HuH-7.5 (cell line): Measurements from ENCODE around the gene AZGP1.
"Not testable (repeated sequence)": the region's sequence is repeated elsewhere in the genome, so short reads cannot be mapped to it uniquely, and the experiment has no call there.

Experiments used
- DNase-seq: peaks from one replicate; pipeline ENCODE4 v3.0.0; 2011; ENCODE audit warnings: low spot score

The AZGP1 gene

DNA sequence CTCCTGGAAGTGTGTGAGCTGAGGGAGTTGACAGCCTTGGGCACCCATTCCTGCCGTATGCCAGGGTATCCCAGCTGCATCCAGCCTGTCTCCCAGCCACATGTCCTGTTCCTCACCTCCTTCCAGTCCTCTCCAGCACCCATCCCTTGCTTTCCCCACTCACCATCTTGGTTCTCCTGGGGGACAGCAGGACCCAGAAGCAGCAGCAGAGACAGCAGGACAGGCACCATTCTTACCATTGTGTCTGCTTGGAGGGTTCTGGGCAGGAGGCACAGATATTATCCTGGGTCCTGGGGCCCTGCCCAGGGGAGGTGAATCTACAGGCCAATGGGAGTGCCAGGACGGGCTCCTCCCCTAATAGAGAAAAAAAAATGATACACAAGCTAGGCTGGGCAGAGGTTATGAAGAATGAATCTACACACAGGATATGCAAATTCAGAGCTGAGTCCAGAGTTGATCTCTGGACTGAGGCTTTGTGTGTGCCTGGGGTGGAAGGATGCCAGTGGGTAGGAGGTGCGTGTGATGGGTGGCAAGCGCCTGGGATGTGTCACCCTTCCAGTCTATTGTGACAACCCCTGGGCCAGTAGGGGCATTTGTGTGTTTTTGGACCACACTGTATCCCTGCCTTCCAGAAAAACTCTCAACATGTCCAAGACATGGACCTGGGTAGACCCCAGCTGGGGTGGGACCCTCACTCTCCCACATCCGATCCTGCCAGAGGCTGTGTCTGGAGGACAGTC, at the start of gene AZGP1:
Gene AZGP1 (minus strand): TSS at position 250 of the 740 bp plus-strand sequence. CDS start 11 bp downstream, at position 239.
- no peak for DNase-seq

DNA sequence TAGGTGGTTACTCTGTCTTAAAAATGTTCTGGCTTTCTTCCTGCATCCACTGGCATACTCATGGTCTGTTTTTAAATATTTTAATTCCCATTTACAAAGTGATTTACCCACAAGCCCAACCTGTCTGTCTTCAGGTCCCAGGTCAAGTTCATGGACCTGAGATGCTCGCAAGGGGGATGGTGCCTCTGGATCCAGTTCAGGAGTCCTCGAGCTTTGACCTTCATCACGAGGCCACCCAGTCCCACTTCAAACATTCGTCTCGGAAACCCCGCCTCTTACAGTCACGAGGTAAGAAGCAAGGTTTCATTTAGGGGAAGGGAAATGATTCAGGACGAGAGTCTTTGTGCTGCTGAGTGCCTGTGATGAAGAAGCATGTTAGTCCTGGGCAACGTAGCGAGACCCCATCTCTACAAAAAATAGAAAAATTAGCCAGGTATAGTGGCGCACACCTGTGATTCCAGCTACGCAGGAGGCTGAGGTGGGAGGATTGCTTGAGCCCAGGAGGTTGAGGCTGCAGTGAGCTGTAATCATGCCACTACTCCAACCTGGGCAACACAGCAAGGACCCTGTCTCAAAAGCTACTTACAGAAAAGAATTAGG, 48.3 kb upstream of the AZGP1 start:
- no peak for DNase-seq

- DNase-seq, result no peak
These were observed 47.7 kb upstream of the AZGP1 start for GRCh38 chr7:100023526-100023925.

GRCh38 chr7:100022621-100023020, 46.8 kb upstream of the AZGP1 start:
- DNase-seq, result peak; percentile 55

DNA sequence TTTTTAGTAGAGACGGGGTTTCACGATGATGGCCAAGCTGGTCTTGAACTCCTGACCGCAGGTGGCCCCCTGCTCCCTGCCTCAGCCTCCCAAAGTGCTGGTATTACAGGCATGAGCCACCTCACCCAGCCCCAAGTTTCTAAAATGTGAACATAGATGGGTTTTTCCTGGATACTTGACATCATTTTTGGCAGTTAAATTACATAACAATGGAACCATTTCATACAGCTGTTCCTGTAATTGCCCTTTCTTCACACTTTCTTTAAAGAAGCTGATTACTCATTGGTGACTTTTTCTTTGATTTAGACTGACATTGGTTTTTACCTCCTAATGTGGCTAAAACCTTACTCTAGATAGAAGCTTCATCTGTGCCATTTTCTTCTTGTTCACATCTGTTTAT, 45.5 kb upstream of the AZGP1 start:
- no peak for DNase-seq

DNA sequence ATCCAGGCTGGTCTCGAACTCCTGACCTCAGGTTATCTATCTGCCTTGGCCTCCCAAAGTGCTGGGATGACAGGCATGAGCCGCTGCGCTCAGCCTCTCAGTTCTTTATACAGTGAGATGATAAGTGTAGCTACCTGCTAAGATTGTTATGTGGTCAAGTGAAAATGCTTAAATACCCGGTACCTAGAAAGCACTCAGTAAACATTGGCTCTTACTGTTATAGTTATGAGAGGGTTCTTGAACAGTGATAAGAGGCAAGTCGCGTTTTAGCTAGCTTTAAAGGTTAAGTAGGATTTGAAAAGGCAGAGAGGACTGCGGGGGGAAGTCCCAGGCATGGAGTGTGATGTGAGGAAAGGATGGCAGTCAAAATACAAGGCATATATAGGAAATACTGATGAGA, 44.1 kb upstream of the AZGP1 start:
- DNase-seq, result no peak

GRCh38 chr7:100017875-100018274, 42.0 kb upstream of the AZGP1 start:
- DNase-seq, result no peak

- no peak for DNase-seq
These were observed 41.5 kb upstream of the AZGP1 start for GRCh38 chr7:100017300-100017699.

- DNase-seq, result no peak
These were observed 40.5 kb upstream of the AZGP1 start for GRCh38 chr7:100016215-100016901.

- DNase-seq, result peak; percentile 88
These were observed 39.7 kb upstream of the AZGP1 start, which contains the start of gene ZKSCAN1 for GRCh38 chr7:100015232-100016214. Gene ZKSCAN1 (plus strand): TSS chr7:100015596. CDS start chr7:100023507, 7,911 bp downstream.

DNA sequence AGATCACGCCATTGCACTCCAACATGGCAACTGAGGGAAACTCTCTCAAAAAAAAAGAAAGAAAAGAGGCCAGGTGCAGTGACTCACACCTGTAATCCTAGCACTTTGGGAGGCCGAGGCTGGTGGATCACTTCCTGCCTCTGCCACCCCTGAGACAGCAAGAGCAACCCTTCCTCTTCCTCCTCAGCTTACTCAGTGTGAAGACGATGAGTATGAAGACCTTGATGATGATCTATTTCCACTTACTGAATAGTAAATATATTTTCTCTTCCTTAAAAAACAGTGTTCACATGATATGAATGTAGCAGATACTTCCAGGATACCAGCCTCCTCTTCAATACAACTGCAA, 37.5 kb upstream of the AZGP1 start:
- DNase-seq, result no peak

- peak; percentile 55 for DNase-seq
These were observed 36.8 kb upstream of the AZGP1 start for GRCh38 chr7:100012385-100013327.

DNA sequence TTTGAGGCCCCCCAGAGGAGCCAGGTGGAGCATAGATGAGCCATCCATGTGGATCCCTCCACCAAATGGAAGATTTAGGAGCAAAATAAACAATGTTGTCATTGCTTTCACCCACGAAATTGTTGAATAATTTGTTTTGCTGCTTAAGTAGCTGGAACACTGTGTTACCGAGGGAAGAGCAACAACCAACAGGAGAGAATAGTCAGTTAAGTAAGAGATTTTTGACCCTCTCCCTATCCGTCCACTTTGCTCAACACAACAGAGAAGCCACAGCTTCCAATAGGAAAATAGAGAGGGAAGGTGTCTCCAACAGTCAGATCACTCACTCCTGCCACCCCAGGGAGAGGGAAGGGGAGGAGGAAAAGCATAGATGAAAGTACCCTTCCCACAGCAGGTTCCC, 35.7 kb upstream of the AZGP1 start:
- no peak for DNase-seq

DNA sequence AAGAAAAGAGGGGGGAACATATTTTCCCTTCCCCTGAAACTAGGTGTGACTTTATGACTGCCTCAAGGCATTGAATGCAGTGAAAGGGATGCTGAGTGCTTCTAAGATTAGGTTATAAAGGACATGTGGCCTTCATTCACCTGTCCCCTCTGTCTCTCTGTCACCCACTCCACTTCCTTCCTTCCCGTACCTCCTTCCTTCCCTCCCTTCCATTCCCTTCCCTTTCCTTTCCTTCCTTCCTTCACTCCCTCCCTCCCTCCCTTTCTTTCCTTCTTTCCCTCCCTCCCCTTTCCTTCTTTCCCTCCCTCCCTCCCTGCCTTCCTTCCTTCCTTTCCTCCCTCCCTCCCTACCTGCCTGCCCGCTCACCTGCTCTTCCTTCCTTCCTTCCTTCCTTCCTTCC, 35.1 kb upstream of the AZGP1 start:
- no peak for DNase-seq

GRCh38 chr7:100009952-100010351, 34.1 kb upstream of the AZGP1 start:
- not testable (repeated sequence) for DNase-seq

DNA sequence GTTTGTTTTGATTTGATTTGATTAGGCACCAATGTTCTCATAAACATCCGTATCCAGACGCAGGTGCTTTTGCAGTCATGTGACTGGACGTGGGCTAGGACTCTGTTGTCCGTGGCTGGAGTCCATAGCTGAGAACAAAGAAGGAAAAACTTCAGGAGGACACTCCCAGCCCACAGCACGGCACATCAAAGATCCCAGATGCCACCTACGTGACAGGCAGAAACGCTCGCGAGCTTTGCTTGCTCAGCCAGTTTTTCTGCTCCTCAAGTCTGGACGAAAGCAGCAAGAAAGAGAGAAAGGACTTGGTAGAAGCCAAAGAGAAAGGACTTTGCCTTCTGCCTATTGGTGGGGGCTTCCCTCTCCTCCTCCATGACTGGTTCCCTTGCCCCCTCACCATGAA, 32.7 kb upstream of the AZGP1 start:
- DNase-seq, result no peak

DNA sequence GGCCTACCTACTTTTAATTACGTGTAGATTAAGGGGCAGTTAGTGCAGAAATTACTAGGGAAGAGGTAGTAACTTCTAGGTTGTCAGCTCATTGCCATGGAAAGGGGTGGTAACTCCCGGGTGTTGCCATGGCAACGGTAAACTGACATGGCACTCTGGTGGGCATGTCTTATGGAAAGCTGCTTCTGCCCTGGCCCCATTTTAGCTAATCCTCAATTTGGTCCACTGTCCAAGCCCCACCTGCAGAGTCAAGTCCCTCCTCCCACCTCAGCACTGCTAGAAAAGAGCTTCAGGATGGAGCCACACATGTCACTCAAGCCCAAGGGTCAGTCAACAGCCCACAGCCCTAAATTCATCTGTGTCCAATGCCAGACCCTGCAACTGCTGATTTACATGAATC, 32.1 kb upstream of the AZGP1 start:
- DNase-seq, result no peak

DNA sequence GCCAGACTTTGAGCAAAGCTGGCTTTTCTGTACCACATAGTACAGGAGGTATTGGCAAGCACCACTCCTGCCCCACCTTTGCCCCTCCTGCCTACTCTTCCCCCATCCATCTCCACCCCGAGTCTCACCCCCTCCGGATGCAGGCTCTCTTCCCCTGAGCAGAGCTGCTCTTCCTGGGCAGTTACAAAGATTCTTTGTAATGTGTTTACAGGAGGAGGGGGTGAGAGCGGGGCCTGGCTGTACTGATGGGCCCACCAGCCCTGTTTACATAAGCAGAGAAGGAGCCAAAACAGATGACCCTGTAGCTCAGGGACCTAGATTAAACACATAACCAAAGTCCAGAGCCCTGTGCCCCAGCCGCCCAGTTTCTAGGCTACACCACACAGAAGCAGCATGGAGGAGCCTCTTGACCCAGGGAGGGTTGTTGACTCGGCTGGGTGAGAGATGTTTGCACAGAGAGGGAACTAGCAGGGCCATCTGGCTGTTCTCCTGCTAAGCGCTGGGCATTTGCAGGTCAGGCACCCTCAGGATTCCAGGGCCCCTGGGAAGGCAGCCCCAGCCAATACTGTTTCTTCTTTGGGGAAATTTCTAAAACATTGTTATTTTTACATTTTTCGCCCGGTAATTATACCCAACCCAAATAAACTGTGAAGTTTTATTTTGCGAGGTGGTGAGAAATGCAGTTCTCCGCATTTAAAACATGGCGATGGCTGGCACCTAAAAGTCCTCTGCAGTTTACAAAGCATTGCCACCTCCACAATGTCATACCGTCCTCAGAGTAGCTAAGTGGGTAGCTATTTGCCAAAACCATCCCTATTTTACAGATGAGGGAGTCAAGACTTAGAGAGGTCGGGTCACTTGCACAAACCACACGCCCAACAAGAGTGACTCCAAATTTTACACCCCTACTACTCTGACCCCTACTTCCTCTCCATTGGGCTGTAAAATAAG, 28.2 kb upstream of the AZGP1 start:
- peak; percentile 92 for DNase-seq

GRCh38 chr7:100000239-100000638, 24.4 kb upstream of the AZGP1 start:
- DNase-seq, result no peak
